K562 (cell line): ENCODE results near the gene RABGAP1L. TPM values are rescaled to one million over a fixed set of nuclear protein-coding genes. Genes with fewer than 3 reads are reported as not detected.

Source experiments
- ATAC-seq: fragments of 200-7000 bp; cut with Tn5 transposase; 3 replicates; pipeline ENCODE4 v1.9.1; 2020; ENCODE audit warnings: moderate library complexity
- BruUV-seq: library from RNA; stranded (reverse); fragments of 400-500 nt; replicated peaks from 2 replicates; lab custom pipeline; 2021; lab: Mats Ljungman, UMichigan
- CTCF ChIA-PET: fragments of 300-600 bp; formaldehyde crosslinking; extraction: SDS; loops from one replicate; lab custom pipeline; 2021; ENCODE audit warnings: low intra/inter-chr PET ratio; lab: Yijun Ruan, JAX
- POLR2A ChIA-PET: fragments of 300-600, 350-650 bp; sonication (Branson Sonifier 250); formaldehyde crosslinking; extraction: SDS; loops from one replicate; lab custom pipeline; 2021; ENCODE audit warnings: antibody characterized with exemption, inconsistent platforms; lab: Yijun Ruan, JAX
- DNase-seq, 4 experiments: peaks; one replicate each; pipeline versions ENCODE4 v3.0.0 to v3.0.0-alpha.2; 2011 to 2018; ENCODE audit warnings: low spot score in 3 of 4, mixed read lengths in 3 of 4; ENCODE audit errors: extremely low read depth in 1 of 4
- FAIRE-seq: peaks from 2 replicates; lab custom pipeline; 2011; peaks lifted over from hg19 to GRCh38; lab: Jason Lieb, UNC
- H2AFZ ChIP-seq: 2 replicates; pipeline ENCODE4 v1.6.0; 2011; ENCODE audit warnings: low read depth, low read length, control low read depth, inconsistent platforms
- H3K27ac ChIP-seq: fragments of 200-600 bp; 3 replicates; pipeline ENCODE4 v1.8.0; 2011; ENCODE audit warnings: low read depth, mild to moderate bottlenecking, control low read depth, inconsistent platforms, low read length, moderate library complexity, mixed read lengths; ENCODE audit errors: extremely low read depth
- H3K27me3 ChIP-seq, 2 experiments: fragments of 300-600 bp in 1 of 2; 2 replicates in 1 of 2; 3 replicates in 1 of 2; pipeline versions ENCODE4 v1.6.0 to v1.8.0; 2011; ENCODE audit warnings: inconsistent platforms in 2 of 2, low read length in 2 of 2, mild to moderate bottlenecking in 1 of 2, mixed read lengths in 1 of 2, moderate library complexity in 1 of 2; ENCODE audit not compliant: control insufficient read depth in 2 of 2, insufficient read depth in 2 of 2
- H3K36me3 ChIP-seq: fragments of 300-600 bp; 3 replicates; pipeline ENCODE4 v1.8.0; 2011; ENCODE audit warnings: mild to moderate bottlenecking, low read length, inconsistent platforms; ENCODE audit not compliant: control insufficient read depth, insufficient read depth
- H3K4me1 ChIP-seq, 2 experiments: fragments of 200-600 bp in 1 of 2; replicated peaks in 1 of 2; 2 replicates in 1 of 2; 3 replicates in 1 of 2; pipeline versions ENCODE4 v1.5.1 to v1.8.0; 2011; ENCODE audit warnings: inconsistent platforms in 2 of 2, low read length in 2 of 2, mild to moderate bottlenecking in 1 of 2, mixed read lengths in 1 of 2, moderate library complexity in 1 of 2; ENCODE audit not compliant: control insufficient read depth in 2 of 2, insufficient read depth in 2 of 2
- H3K4me2 ChIP-seq: 2 replicates; pipeline ENCODE4 v1.6.1; 2011; ENCODE audit warnings: low read length, control low read depth, inconsistent platforms, mixed read lengths; ENCODE audit not compliant: insufficient read depth
- H3K4me3 ChIP-seq: fragments of 200-600 bp; sonication (generic), shearing (Covaris generic); 2 replicates; pipeline ENCODE4 v1.5.1; 2016; ENCODE audit warnings: control low read depth, inconsistent platforms
- H3K79me2 ChIP-seq: fragments of 200-600 bp; 3 replicates; pipeline ENCODE4 v1.8.0; 2011; ENCODE audit warnings: low read length, inconsistent platforms; ENCODE audit not compliant: control insufficient read depth, insufficient read depth
- H3K9ac ChIP-seq, 2 experiments: 2 replicates each; pipeline versions ENCODE4 v1.6.0 to v1.6.1; 2011; ENCODE audit warnings: low read depth in 2 of 2, low read length in 2 of 2, control low read depth in 1 of 2, inconsistent platforms in 1 of 2, mild to moderate bottlenecking in 1 of 2, mixed read lengths in 1 of 2; ENCODE audit not compliant: insufficient read depth in 1 of 2
- H3K9me1 ChIP-seq: one replicate; pipeline ENCODE4 v1.6.0; 2011; ENCODE audit warnings: inconsistent platforms, mild to moderate bottlenecking, low read length, moderate library complexity; ENCODE audit not compliant: control insufficient read depth, insufficient read depth
- H3K9me3 ChIP-seq: replicated peaks from 2 replicates; pipeline ENCODE4 v1.5.1; 2011; ENCODE audit warnings: low read depth, low read length, inconsistent platforms; ENCODE audit not compliant: control insufficient read depth, insufficient read depth
- H4K20me1 ChIP-seq: replicated peaks from 2 replicates; pipeline ENCODE4 v1.6.1; 2011; ENCODE audit warnings: low read length, inconsistent platforms, mixed read lengths; ENCODE audit not compliant: control insufficient read depth, insufficient read depth
- CEBPB ChIP-seq: fragments of 450-650 bp; IDR thresholded peaks from 2 replicates; pipeline ENCODE4 v1.6.1; 2016; ENCODE audit warnings: missing genetic modification characterization, missing compliant biosample characterization
- ELF1 ChIP-seq: fragments of 200-800 bp; sonication (Bioruptor generic); IDR thresholded peaks from 2 replicates; pipeline ENCODE4 v1.6.1; 2016; ENCODE audit warnings: missing genetic modification characterization, missing compliant biosample characterization
- ESRRB ChIP-seq: fragments of 250-450 bp; sonication (Bioruptor Pico); IDR thresholded peaks from 2 replicates; pipeline ENCODE4 v1.5.0; 2020; ENCODE audit warnings: mild to moderate bottlenecking, moderate library complexity, borderline replicate concordance
- KLF13 ChIP-seq: fragments of 450-650 bp; IDR thresholded peaks from 2 replicates; pipeline ENCODE4 v1.6.1; 2016; ENCODE audit warnings: missing genetic modification characterization, low read depth, mild to moderate bottlenecking, missing compliant biosample characterization, moderate library complexity, borderline replicate concordance
- NFIC ChIP-seq: fragments of 450-650 bp; IDR thresholded peaks from 2 replicates; pipeline ENCODE4 v1.6.1; 2017; ENCODE audit warnings: mild to moderate bottlenecking, inconsistent platforms
- POLR2AphosphoS5 ChIP-seq: IDR thresholded peaks from 2 replicates; pipeline ENCODE4 v1.6.1; 2011; ENCODE audit warnings: mild to moderate bottlenecking, low read depth, low read length, moderate library complexity; ENCODE audit not compliant: control insufficient read depth, insufficient read depth
- RAD51 ChIP-seq: fragments of 450-650 bp; IDR thresholded peaks from 2 replicates; pipeline ENCODE4 v1.7.1; 2016; ENCODE audit warnings: low read depth, mild to moderate bottlenecking, borderline replicate concordance
- SRSF9 ChIP-seq: fragments of 200-400 bp; formaldehyde crosslinking; IDR thresholded peaks from 2 replicates; pipeline ENCODE4 v1.6.1; 2017; ENCODE audit warnings: low read depth, low read length, borderline replicate concordance
- SUPT5H ChIP-seq: fragments of 450-650 bp; IDR thresholded peaks from 2 replicates; pipeline ENCODE4 v1.6.1; 2016
- TRIM24 ChIP-seq, 2 experiments: fragments of 450-650 bp; IDR thresholded peaks; 2 replicates each; pipeline ENCODE4 v1.6.1; 2016
- ZNF197 ChIP-seq: fragments of 200-800 bp; sonication (Bioruptor generic); IDR thresholded peaks from 2 replicates; pipeline ENCODE4 v1.6.1; 2016; ENCODE audit warnings: low read depth, missing genetic modification characterization, missing compliant biosample characterization
- ZNF717 ChIP-seq: fragments of 250-450 bp; sonication (Bioruptor Pico); IDR thresholded peaks from 2 replicates; pipeline ENCODE4 v1.5.0; 2021
- WGBS: fragments of 100-300 bp; shearing (Covaris generic); methylation state at CpG from one replicate; pipeline ENCODE4 v1.1.6; 2016; ENCODE audit warnings: low coverage, mixed read lengths; ENCODE audit not compliant: insufficient coverage; ENCODE audit errors: missing lambda C conversion rate; 5-methylcytosine and 5-hydroxymethylcytosine counted together
- in situ Hi-C: fragments of 300-500 bp; cut with MboI; formaldehyde crosslinking; loops from 4 replicates; pipeline ENCODE4 v1.15.0; 2018; ENCODE audit warnings: inconsistent platforms, mixed read lengths
- intact Hi-C: fragments of 100-400 bp; cut with micrococcal nuclease; formaldehyde crosslinking; loops from 2 replicates; pipeline ENCODE4 v1.14.2; 2022
- polyA plus RNA-seq, 8 experiments: library from polyadenylated mRNA; depleted of rRNA in 4 of 8; stranded (reverse) in 5 of 8; unstranded in 3 of 8; fragments of >200 nt; fragmentation: Nextera tagmentation in 2 of 8; fragmentation: Illumina TruSeq in 1 of 8; extraction: Ambion mirVana in 2 of 8; extraction: Trizol in 1 of 8; gene quantifications; 2 replicates each; pipeline versions ENCODE4 v1.2.1 to v1.2.3, GENCODE V29; 2011 to 2014; ENCODE audit warnings: inconsistent platforms in 1 of 8, missing spikeins in 1 of 8
- total RNA-seq, 7 experiments: library from RNA; depleted of rRNA in 6 of 7; stranded (reverse); fragments of >200 nt in 6 of 7; fragmentation: Illumina TruSeq in 2 of 7; extraction: Trizol in 2 of 7; gene quantifications; 2 replicates each; pipeline versions ENCODE4 v1.2.1 to v1.2.3, GENCODE V29; 2011 to 2021; ENCODE audit warnings: low replicate concordance in 1 of 7

The RABGAP1L gene
- total and polyA plus RNA-seq, 9 of the 15 experiments (the other 6 are each of a cell fraction or from before 2014, with no cell fraction given), result 16.5 to 44.9 (median 26.7) TPM

DNA sequence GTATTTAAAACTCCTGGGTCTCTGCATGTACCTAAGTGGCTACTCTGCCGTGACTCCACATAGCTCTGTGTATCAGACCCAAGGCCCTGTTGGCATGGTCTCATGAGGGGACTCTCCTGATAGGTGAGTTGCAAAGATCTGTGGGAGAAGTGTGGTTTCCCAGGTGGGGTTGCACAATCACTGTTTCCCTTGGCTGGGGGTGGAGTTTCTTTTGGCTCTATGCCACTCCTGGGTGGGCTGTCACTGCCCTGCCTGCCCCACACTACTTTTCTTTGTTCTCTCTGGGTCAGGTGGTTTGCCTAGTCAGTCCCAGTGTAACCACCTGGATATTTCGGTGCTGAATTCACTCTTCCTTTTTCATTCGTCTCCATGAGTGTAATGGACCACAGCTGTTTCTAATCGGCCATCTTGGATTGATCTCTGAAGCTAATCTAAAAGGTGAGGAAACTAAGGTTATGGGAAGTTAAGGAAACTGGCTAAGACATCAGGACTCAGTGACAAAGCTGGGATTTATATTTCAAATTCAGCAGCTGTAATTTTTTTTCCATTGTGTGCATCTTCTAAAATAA, 743.3 kb downstream of the RABGAP1L start:
- H3K9ac ChIP-seq, result no peak overlapping the region
- H3K4me3 ChIP-seq, result no peak overlapping the region
- no peaks in the 10 kb centered on the region; the same call in 2 of the 3 replicates for H3K36me3 ChIP-seq
- no peaks in the 10 kb centered on the region for H3K27me3 ChIP-seq
- H3K9me3 ChIP-seq, result peaks cover 7% of the 10 kb centered on the region
- H3K4me2 ChIP-seq, result no peak overlapping the region
- 63% methylated on average over 4 of the region's 4 CpGs for WGBS
- intact Hi-C loops (no loop called here), in situ Hi-C loops (no loop called here)
- ChIA-PET POLR2A (interaction anchor here (0.6 kb wide), 1 partner anchor 421 kb away, joined by 3 read pairs; no protein-coding TSS in a partner anchor), CTCF (no interaction called here)
- DNase-seq, result no peak
- no peaks in the 10 kb centered on the region for H3K4me1 ChIP-seq
- no peaks in the 10 kb centered on the region for H3K9me1 ChIP-seq
- no peak overlapping the region for H3K27ac ChIP-seq
- no peak for FAIRE-seq
- no peaks in the 10 kb centered on the region for H3K79me2 ChIP-seq
- BruUV-seq, result no TSS peak
- TF ChIP-seq CEBPB (tag) (peak; percentile 69), ELF1 (no peak)
- H4K20me1 ChIP-seq, result no peaks in the 10 kb centered on the region
- no peak overlapping the region for H2AFZ ChIP-seq
- ATAC-seq, result no peak

DNA sequence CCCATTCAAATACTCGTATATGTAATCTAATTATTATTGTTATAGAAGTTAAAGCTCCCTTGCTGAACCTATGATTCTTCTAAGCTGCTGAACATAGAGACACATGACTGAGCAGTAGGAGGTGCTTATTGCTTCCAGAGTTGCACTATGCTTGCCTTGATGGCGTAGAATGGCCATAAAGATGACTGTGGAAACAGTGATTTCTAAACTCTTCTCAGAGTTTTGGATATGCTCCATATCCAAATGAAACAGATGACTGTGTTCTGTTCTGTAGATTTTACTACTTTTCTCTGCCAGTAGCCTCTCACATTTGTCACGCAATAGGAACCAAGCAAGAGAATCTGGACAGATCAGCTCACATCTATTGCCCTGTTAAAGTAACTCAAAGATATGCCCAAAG, 752.3 kb downstream of the RABGAP1L start:
- 78% methylated on average over 3 of the region's 3 CpGs for WGBS
- Histone ChIP-seq H3K36me3 (no peaks in the 10 kb centered on the region), H3K9ac (no peak overlapping the region), H4K20me1 (no peaks in the 10 kb centered on the region), H3K27me3 (no peaks in the 10 kb centered on the region), H2AFZ (no peak overlapping the region), H3K9me3 (no peaks in the 10 kb centered on the region), H3K4me1 (peaks cover 4 to 15% of the 10 kb centered on the region in 2 experiments; a peak in 3 of 5 replicates), H3K4me3 (no peak overlapping the region), H3K27ac (no peak overlapping the region), H3K4me2 (no peak overlapping the region), H3K9me1 (no peaks in the 10 kb centered on the region), H3K79me2 (no peaks in the 10 kb centered on the region)
- no peak for ATAC-seq
- in situ Hi-C loops, result no loop called here
- TF ChIP-seq ZNF197 (CRISPR knock-in tag) (no peak), TRIM24 (IDR thresholded peaks at IDR 0.05) (no peak), ZNF717 (CRISPR knock-in tag) (no peak), NFIC (no peak), ESRRB (CRISPR knock-in tag) (no peak), RAD51 (no peak), POLR2AphosphoS5 (no peak), SRSF9 (no peak), SUPT5H (no peak), KLF13 (no peak)
- ChIA-PET CTCF (no interaction called here), POLR2A (interaction anchor here (0.7 to 1.5 kb wide), 3 partner anchors 16 to 88 kb away, joined by 3 to 4 read pairs (median 3); partner anchors contain the start of gene CACYBP)
- no peak for DNase-seq
- intact Hi-C loops, result no loop called here
- no TSS peak for BruUV-seq
- FAIRE-seq, result no peak
